GM18498 (cell line): ENCODE measurements around the gene RAET1G.
A peak's percentile ranks its signal among the peaks of the same experiment; 100 is the strongest.
"Not testable (repeated sequence)": the region's sequence is repeated elsewhere in the genome, so short reads cannot be mapped to it uniquely, and the experiment has no call there.

Source experiments
- ATAC-seq: cut with Tn5 transposase; IDR thresholded peaks from one replicate; pipeline ENCODE4 v1.9.1; 2021; ENCODE audit warnings: mild to moderate bottlenecking, moderate library complexity; ENCODE audit not compliant: unreplicated experiment

Gene RAET1G

GRCh38 chr6:149935246-149935645 lies 12.3 kb upstream of the RAET1G start:
- no peak for ATAC-seq

GRCh38 chr6:149934249-149935156 lies 11.6 kb upstream of the RAET1G start:
- peak; percentile 33 for ATAC-seq

GRCh38 chr6:149933461-149933860 lies 10.5 kb upstream of the RAET1G start:
- no peak for ATAC-seq

- no peak for ATAC-seq
Observed at GRCh38 chr6:149933036-149933435, 10.1 kb upstream of the RAET1G start.

GRCh38 chr6:149931501-149931900 lies 8.6 kb upstream of the RAET1G start:
- ATAC-seq, result no peak

- ATAC-seq, result no peak
Observed at GRCh38 chr6:149929422-149929821, 6.5 kb upstream of the RAET1G start.

GRCh38 chr6:149927025-149927424 lies 4.1 kb upstream of the RAET1G start:
- ATAC-seq, result not testable (repeated sequence)

GRCh38 chr6:149925974-149926777 lies 3.3 kb upstream of the RAET1G start:
- ATAC-seq, result peak; percentile 70

GRCh38 chr6:149925253-149925973 lies 2.5 kb upstream of the RAET1G start:
- no peak for ATAC-seq

GRCh38 chr6:149924933-149925252 lies 2.0 kb upstream of the RAET1G start:
- ATAC-seq, result no peak

- ATAC-seq, result no peak
Observed at GRCh38 chr6:149924206-149924932, 1.4 kb upstream of the RAET1G start.

GRCh38 chr6:149923327-149923986 lies 536 bp upstream of the RAET1G start:
- no peak for ATAC-seq

- not testable (repeated sequence) for ATAC-seq
Observed at GRCh38 chr6:149922091-149922490, 830 bp downstream of the RAET1G start.

GRCh38 chr6:149921361-149921760 lies 1.6 kb downstream of the RAET1G start:
- no peak for ATAC-seq

- no peak for ATAC-seq
Observed at GRCh38 chr6:149919834-149920225, 3.1 kb downstream of the RAET1G start.

GRCh38 chr6:149919126-149919833 lies 3.6 kb downstream of the RAET1G start:
- ATAC-seq, result not testable (repeated sequence)

GRCh38 chr6:149918151-149918905 lies 4.6 kb downstream of the RAET1G start:
- ATAC-seq, result no peak

- no peak for ATAC-seq
Observed at GRCh38 chr6:149917679-149918078, 5.2 kb downstream of the RAET1G start.
